CD4-positive, alpha-beta T cell treated with Interleukin-6 for 4 hours (primary cell): Measurements from ENCODE around the gene MED12L.

Source experiments
- DNase-seq: peaks from one replicate; pipeline ENCODE4 v3.0.0-alpha.2; 2020; ENCODE audit warnings: mixed read lengths

MED12L gene

DNA sequence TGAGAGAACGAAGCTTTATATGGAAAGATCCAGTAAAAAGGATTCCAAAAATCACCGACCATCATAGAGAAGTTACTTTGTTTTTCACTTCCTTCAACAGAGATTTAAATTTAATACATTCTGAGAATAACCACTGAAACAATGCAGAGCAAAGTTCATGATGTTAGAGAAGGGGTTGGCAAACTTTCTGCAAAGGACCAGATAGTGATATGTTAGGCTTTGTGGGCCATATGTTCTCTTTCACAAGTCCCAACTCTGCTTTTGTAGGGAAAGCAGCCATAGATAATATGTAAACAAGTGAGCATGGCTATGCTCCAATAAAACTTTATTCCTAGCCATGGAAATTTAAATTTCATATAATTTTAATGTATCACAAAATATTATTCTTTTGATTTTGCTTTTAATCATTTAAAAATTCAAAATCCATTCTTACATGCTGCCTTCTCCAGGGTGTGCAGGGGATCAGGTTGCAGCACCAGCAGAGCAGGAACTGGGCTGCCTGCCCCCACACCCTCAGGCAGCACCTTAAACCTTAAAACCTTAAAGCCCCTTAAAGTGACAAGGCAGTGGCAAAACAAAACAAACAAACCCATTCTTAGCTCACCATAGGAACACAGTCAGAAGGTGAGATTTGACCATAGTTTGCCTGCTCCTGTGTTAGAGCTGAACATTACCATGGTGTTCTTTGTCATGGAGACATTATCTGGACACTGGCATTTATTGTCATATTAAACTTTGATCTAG, 392.3 kb downstream of the MED12L start:
- no peak for DNase-seq

DNA sequence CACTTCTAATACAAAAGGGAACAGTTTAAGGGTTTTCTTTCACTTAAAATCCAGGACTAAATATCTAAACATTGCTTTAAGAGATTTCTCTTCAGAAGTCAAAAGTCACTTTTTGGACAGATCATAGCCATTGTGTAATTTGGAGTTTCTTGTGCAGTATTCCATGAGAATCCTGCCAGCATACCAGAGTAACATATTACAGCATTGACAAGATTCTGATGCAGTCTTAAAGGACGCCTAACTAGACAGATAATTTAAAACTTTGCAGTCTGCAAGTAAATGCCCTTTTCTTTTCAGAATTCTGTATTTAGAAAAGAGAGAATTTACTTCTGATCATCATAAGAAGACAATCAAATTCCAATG, 392.9 kb downstream of the MED12L start:
- DNase-seq, result no peak

DNA sequence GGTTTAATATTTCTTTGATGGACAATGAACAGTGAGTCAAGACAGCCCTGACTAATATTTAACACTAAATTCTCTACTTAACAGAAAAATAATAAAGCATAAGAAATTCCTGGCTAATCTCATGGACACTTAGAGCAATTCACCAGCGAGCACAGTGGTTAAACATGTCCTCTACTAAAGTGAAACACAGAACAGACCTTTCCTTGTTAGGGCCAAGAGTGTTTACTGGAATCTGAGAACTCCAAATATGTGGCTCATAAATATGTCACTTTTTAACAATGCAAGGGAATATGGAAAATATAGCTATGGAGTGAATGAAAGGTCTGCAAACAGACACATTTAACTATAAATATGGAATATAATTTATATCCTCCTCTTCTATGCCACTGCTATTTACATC, 394.0 kb downstream of the MED12L start:
- no peak for DNase-seq

- DNase-seq, result no peak
Measured at GRCh38 chr3:151480492-151480891, 395.0 kb downstream of the MED12L start.

DNA sequence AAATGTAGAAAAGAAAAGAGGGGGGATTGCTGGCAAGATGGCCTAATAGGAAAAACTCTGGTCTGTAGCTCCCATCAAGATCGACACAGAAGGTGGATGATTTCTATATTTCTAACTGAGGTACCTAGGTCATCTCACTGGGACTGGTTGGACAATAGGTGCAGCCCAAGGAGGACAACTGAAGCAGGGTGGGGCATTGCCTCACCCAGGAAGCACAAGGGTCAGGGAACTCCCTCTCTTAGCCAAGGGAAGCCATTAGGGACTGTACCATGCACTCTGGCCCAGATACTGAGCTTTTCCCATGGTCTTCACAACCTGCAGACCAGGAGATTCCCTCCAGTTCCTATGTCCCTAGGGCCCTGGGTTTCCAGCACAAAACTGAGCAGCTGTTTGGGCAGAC, 398.0 kb downstream of the MED12L start:
- DNase-seq, result no peak

DNA sequence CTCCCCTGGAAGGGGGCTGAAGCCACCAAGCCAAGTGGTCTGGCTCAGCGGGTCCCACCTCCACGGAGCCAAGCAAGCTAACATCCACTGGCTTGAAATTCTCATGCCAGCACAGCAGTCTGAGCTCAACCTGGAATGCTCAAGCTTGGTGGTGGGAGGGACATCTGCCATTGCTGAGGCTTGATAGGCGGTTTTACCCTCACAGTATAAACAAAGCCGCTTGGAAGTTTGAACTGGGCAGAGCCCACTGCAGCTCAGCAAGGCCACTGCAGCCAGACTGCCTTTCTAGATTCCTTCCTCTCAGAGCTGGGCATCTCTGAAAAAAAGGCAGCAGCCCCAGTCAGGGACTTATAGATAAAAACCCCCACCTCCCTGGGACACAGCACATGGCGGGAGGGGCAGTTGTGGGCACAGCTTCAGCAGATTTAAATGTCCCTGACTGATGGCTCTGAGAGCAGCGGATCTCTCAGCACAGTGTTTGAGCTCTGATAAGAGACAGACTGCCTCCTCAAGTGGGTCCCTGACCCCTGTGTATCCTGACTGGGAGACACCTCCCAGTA, 398.6 kb downstream of the MED12L start:
- DNase-seq, result no peak
